SU-DHL-6 (cell line): ENCODE measurements around the gene MYLK4.

Experiments used
- CTCF ChIP-seq: fragments of 200-600 bp; sonication (generic); IDR thresholded peaks from one replicate; pipeline ENCODE4 v1.5.1; 2017; ENCODE audit warnings: antibody characterized with exemption, mild to moderate bottlenecking, low read length, moderate library complexity; ENCODE audit not compliant: insufficient read depth, poor library complexity, severe bottlenecking
- EZH2phosphoT487 ChIP-seq: fragments of 200-600 bp; sonication (generic), shearing (Covaris generic); conservative IDR thresholded peaks from 2 replicates; pipeline ENCODE4 v1.6.1; 2018; ENCODE audit warnings: mild to moderate bottlenecking, antibody characterized with exemption, low read length, moderate library complexity, mixed read lengths

- no peak for TF ChIP-seq CTCF
- TF ChIP-seq EZH2phosphoT487, result no peak
These were observed 65.7 kb downstream of the MYLK4 start for GRCh38 chr6:2684766-2685754.
